ENCODE results near the gene PFKFB3. TPM values are rescaled to one million over a fixed set of nuclear protein-coding genes. Genes with fewer than 3 reads are reported as not detected.

Gene PFKFB3
- total and polyA plus RNA-seq, 4 donors, result 31.4 to 140 (median 80.6) TPM

GRCh38 chr10:6230315-6230714 lies 27.6 kb downstream of the PFKFB3 start:
- intact Hi-C loops (cut with DNase I), result no loop called here
- H3K36me3 ChIP-seq (ENCODE audit: control insufficient read depth in 1 of 2, insufficient read depth in 2 of 2, low read length in 1 of 2), result peaks cover 6 to 15% of the 10 kb centered on the region in 2 donors
- no peak for ATAC-seq (ENCODE audit: low FRiP score)

GRCh38 chr10:6231146-6231545 lies 28.4 kb downstream of the PFKFB3 start:
- no peak for DNase-seq
- intact Hi-C loops (cut with DNase I), result no loop called here
- WGBS, 2 donors, result 87% methylated on average over 12 of the region's 12 CpGs

More at GRCh38 chr10:6230315-6230714, 27.6 kb downstream of the PFKFB3 start:
- H3K4me1 ChIP-seq (ENCODE audit: control insufficient read depth in 1 of 2, insufficient read depth in 2 of 2, low read length in 2 of 2), result no peaks in the 10 kb centered on the region
- DNase-seq, result no peak
- H3K9me3 ChIP-seq (ENCODE audit: control insufficient read depth, low read length), result no peaks in the 10 kb centered on the region
- H3K27ac ChIP-seq (ENCODE audit: low read depth in 1 of 2, low read length in 2 of 2), result no peak overlapping the region
- WGBS, 2 donors, result 81 to 84% methylated on average over 2 of the region's 2 CpGs
- no peak overlapping the region for H3K4me3 ChIP-seq (ENCODE audit: low read length in 2 of 2)
- H3K27me3 ChIP-seq (ENCODE audit: control insufficient read depth in 1 of 2, insufficient read depth in 2 of 2, low read length in 1 of 2), result no peaks in the 10 kb centered on the region

GRCh38 chr10:6231730-6232129 lies 29.0 kb downstream of the PFKFB3 start:
- H3K27me3 ChIP-seq (ENCODE audit: control insufficient read depth in 1 of 2, insufficient read depth in 2 of 2, low read length in 1 of 2), result no peaks in the 10 kb centered on the region
- H3K4me3 ChIP-seq (ENCODE audit: low read length in 2 of 2), result no peak overlapping the region
- DNase-seq, result no peak
- ATAC-seq (ENCODE audit: low FRiP score), result no peak
- H3K27ac ChIP-seq (ENCODE audit: low read depth in 1 of 2, low read length in 2 of 2), result no peak overlapping the region
- H3K9me3 ChIP-seq (ENCODE audit: control insufficient read depth, low read length), result no peaks in the 10 kb centered on the region
- 82 to 85% methylated on average over 13 of the region's 13 CpGs for WGBS, 2 donors
- H3K36me3 ChIP-seq (ENCODE audit: control insufficient read depth in 1 of 2, insufficient read depth in 2 of 2, low read length in 1 of 2), result peaks cover 6 to 7% of the 10 kb centered on the region in 2 donors
- intact Hi-C loops (cut with DNase I), result no loop called here
- H3K4me1 ChIP-seq (ENCODE audit: control insufficient read depth in 1 of 2, insufficient read depth in 2 of 2, low read length in 2 of 2), result no peaks in the 10 kb centered on the region

More at GRCh38 chr10:6231146-6231545, 28.4 kb downstream of the PFKFB3 start:
- Histone ChIP-seq H3K36me3 (ENCODE audit: control insufficient read depth in 1 of 2, insufficient read depth in 2 of 2, low read length in 1 of 2) (peaks cover 6 to 10% of the 10 kb centered on the region in 2 donors), H3K4me1 (ENCODE audit: control insufficient read depth in 1 of 2, insufficient read depth in 2 of 2, low read length in 2 of 2) (no peaks in the 10 kb centered on the region), H3K27ac (ENCODE audit: low read depth in 1 of 2, low read length in 2 of 2) (no peak overlapping the region), H3K4me3 (ENCODE audit: low read length in 2 of 2) (no peak overlapping the region), H3K9me3 (ENCODE audit: control insufficient read depth, low read length) (no peaks in the 10 kb centered on the region), H3K27me3 (ENCODE audit: control insufficient read depth in 1 of 2, insufficient read depth in 2 of 2, low read length in 1 of 2) (no peaks in the 10 kb centered on the region)
- no peak for ATAC-seq (ENCODE audit: low FRiP score)

- ATAC-seq (ENCODE audit: low FRiP score) (no peak), DNase-seq (no peak)
- intact Hi-C loops (cut with DNase I), result no loop called here
- Histone ChIP-seq H3K9me3 (ENCODE audit: control insufficient read depth, low read length) (no peaks in the 10 kb centered on the region), H3K27ac (ENCODE audit: low read depth in 1 of 2, low read length in 2 of 2) (peak overlapping the region in 1 of 2 donors; percentile 8), H3K27me3 (ENCODE audit: control insufficient read depth in 1 of 2, insufficient read depth in 2 of 2, low read length in 1 of 2) (no peaks in the 10 kb centered on the region), H3K4me3 (ENCODE audit: low read length in 2 of 2) (no peak overlapping the region), H3K4me1 (ENCODE audit: control insufficient read depth in 1 of 2, insufficient read depth in 2 of 2, low read length in 2 of 2) (no peaks in the 10 kb centered on the region), H3K36me3 (ENCODE audit: control insufficient read depth in 1 of 2, insufficient read depth in 2 of 2, low read length in 1 of 2) (peaks cover 6 to 7% of the 10 kb centered on the region in 2 donors)
- 79 to 82% methylated on average over 15 of the region's 15 CpGs for WGBS, 2 donors
Measured at GRCh38 chr10:6232225-6232807, 29.6 kb downstream of the PFKFB3 start.

- H3K27me3 ChIP-seq (ENCODE audit: control insufficient read depth in 1 of 2, insufficient read depth in 2 of 2, low read length in 1 of 2), result no peaks in the 10 kb centered on the region
- no peaks in the 10 kb centered on the region for H3K4me1 ChIP-seq (ENCODE audit: control insufficient read depth in 1 of 2, insufficient read depth in 2 of 2, low read length in 2 of 2)
- H3K27ac ChIP-seq (ENCODE audit: low read depth in 1 of 2, low read length in 2 of 2), result no peak overlapping the region
- no peaks in the 10 kb centered on the region for H3K9me3 ChIP-seq (ENCODE audit: control insufficient read depth, low read length)
- WGBS, 2 donors, result 45 to 53% methylated on average over 27 to 28 of the region's 28 CpGs
- ATAC-seq (ENCODE audit: low FRiP score) (no peak), DNase-seq (peak in 1 of 2 donors; percentile 76)
- no peak overlapping the region for H3K4me3 ChIP-seq (ENCODE audit: low read length in 2 of 2)
- intact Hi-C loops (cut with DNase I), result no loop called here
- H3K36me3 ChIP-seq (ENCODE audit: control insufficient read depth in 1 of 2, insufficient read depth in 2 of 2, low read length in 1 of 2), result peaks cover 6 to 7% of the 10 kb centered on the region in 2 donors
Measured at GRCh38 chr10:6232846-6233724, 30.4 kb downstream of the PFKFB3 start.

GRCh38 chr10:6233725-6234277 lies 31.1 kb downstream of the PFKFB3 start:
- DNase-seq, result no peak
- Histone ChIP-seq H3K27ac (ENCODE audit: low read depth in 1 of 2, low read length in 2 of 2) (no peak overlapping the region), H3K4me3 (ENCODE audit: low read length in 2 of 2) (no peak overlapping the region), H3K9me3 (ENCODE audit: control insufficient read depth, low read length) (no peaks in the 10 kb centered on the region), H3K4me1 (ENCODE audit: control insufficient read depth in 1 of 2, insufficient read depth in 2 of 2, low read length in 2 of 2) (no peaks in the 10 kb centered on the region), H3K36me3 (ENCODE audit: control insufficient read depth in 1 of 2, insufficient read depth in 2 of 2, low read length in 1 of 2) (peaks cover 6 to 7% of the 10 kb centered on the region in 2 donors), H3K27me3 (ENCODE audit: control insufficient read depth in 1 of 2, insufficient read depth in 2 of 2, low read length in 1 of 2) (no peaks in the 10 kb centered on the region)
- intact Hi-C loops (cut with DNase I), result no loop called here
- no peak for ATAC-seq (ENCODE audit: low FRiP score)
- WGBS, 2 donors, result 80% methylated on average over 11 of the region's 11 CpGs

GRCh38 chr10:6234371-6234770 lies 31.6 kb downstream of the PFKFB3 start:
- intact Hi-C loops (cut with DNase I), result no loop called here
- ATAC-seq (ENCODE audit: low FRiP score) (no peak), DNase-seq (no peak)
- Histone ChIP-seq H3K4me3 (ENCODE audit: low read length in 2 of 2) (no peak overlapping the region), H3K27ac (ENCODE audit: low read depth in 1 of 2, low read length in 2 of 2) (no peak overlapping the region), H3K9me3 (ENCODE audit: control insufficient read depth, low read length) (no peaks in the 10 kb centered on the region), H3K4me1 (ENCODE audit: control insufficient read depth in 1 of 2, insufficient read depth in 2 of 2, low read length in 2 of 2) (no peaks in the 10 kb centered on the region), H3K36me3 (ENCODE audit: control insufficient read depth in 1 of 2, insufficient read depth in 2 of 2, low read length in 1 of 2) (peaks cover 6 to 7% of the 10 kb centered on the region in 2 donors), H3K27me3 (ENCODE audit: control insufficient read depth in 1 of 2, insufficient read depth in 2 of 2, low read length in 1 of 2) (no peaks in the 10 kb centered on the region)
- WGBS, 2 donors, result 86% methylated on average over 13 of the region's 13 CpGs

- intact Hi-C loops (cut with DNase I), result loop anchor here in 1 of 2 donors (5.0 kb wide), 1 partner anchor 36 kb away; no protein-coding TSS in a partner anchor
- no peak overlapping the region for H3K27ac ChIP-seq (ENCODE audit: low read depth in 1 of 2, low read length in 2 of 2)
Measured at GRCh38 chr10:6236349-6237198, 33.8 kb downstream of the PFKFB3 start.

More at GRCh38 chr10:6236349-6237198, 33.8 kb downstream of the PFKFB3 start:
- H3K36me3 ChIP-seq (ENCODE audit: control insufficient read depth in 1 of 2, insufficient read depth in 2 of 2, low read length in 1 of 2), result peaks cover 6 to 7% of the 10 kb centered on the region in 2 donors
- no peaks in the 10 kb centered on the region for H3K9me3 ChIP-seq (ENCODE audit: control insufficient read depth, low read length)
- H3K4me1 ChIP-seq (ENCODE audit: control insufficient read depth in 1 of 2, insufficient read depth in 2 of 2, low read length in 2 of 2), result no peaks in the 10 kb centered on the region
- H3K4me3 ChIP-seq (ENCODE audit: low read length in 2 of 2), result no peak overlapping the region
- ATAC-seq (ENCODE audit: low FRiP score), result no peak
- 85 to 86% methylated on average over 38 of the region's 38 CpGs for WGBS, 2 donors
- H3K27me3 ChIP-seq (ENCODE audit: control insufficient read depth in 1 of 2, insufficient read depth in 2 of 2, low read length in 1 of 2), result no peaks in the 10 kb centered on the region
- peak in 1 of 2 donors; percentile 74 for DNase-seq

All from aorta (tissue), 5 donors.